Loucy (cell line): ENCODE results near the gene BLID.

Experiments used
- EZH2phosphoT487 ChIP-seq: fragments of 200-600 bp; IDR thresholded peaks from 2 replicates; pipeline ENCODE4 v1.6.1; 2018; ENCODE audit warnings: antibody characterized with exemption, mild to moderate bottlenecking, moderate library complexity, borderline replicate concordance
- TF ChIP-seq, protein P1 (sequence below): fragments of 200-600 bp; sonication (generic); conservative IDR thresholded peaks from 2 replicates; pipeline ENCODE4 v1.5.1; 2014; ENCODE audit warnings: mild to moderate bottlenecking, antibody characterized with exemption, low read length

DNA sequence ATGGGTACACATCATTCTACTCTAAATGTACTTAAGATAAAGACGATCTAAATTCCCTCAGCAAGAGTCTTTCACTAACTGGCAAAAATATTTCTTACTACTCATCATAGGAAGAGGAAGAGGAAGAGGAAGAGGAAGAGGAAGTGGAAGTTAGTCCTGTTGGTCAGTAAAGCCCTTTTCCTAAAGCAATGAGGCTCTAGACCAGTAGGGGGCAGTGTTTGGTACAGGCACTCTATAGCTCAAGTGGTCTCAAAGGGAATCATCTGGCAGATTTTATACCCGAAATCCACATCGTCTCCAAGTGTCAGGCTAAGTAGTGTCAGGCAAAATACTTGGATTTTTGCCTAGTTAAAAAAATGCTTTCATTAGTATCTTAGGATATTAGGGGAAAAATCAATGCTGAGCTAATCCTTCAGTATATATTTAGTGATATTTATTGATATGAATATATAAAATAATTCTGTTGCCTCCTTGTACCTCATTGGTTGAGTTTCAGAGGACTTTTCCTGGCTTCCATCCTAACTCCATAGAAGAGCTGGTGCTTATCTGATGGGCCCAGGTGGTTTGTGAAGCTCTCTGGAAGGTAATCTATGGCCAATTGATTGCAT lies 7.7 kb downstream of the BLID start:
- TF ChIP-seq, protein P1, sequence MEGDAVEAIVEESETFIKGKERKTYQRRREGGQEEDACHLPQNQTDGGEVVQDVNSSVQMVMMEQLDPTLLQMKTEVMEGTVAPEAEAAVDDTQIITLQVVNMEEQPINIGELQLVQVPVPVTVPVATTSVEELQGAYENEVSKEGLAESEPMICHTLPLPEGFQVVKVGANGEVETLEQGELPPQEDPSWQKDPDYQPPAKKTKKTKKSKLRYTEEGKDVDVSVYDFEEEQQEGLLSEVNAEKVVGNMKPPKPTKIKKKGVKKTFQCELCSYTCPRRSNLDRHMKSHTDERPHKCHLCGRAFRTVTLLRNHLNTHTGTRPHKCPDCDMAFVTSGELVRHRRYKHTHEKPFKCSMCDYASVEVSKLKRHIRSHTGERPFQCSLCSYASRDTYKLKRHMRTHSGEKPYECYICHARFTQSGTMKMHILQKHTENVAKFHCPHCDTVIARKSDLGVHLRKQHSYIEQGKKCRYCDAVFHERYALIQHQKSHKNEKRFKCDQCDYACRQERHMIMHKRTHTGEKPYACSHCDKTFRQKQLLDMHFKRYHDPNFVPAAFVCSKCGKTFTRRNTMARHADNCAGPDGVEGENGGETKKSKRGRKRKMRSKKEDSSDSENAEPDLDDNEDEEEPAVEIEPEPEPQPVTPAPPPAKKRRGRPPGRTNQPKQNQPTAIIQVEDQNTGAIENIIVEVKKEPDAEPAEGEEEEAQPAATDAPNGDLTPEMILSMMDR = peak; percentile 89
- no peak for TF ChIP-seq EZH2phosphoT487
